ENCODE measurements around the gene SPAAR. TPM values are rescaled to one million over a fixed set of nuclear protein-coding genes. Genes with fewer than 3 reads are reported as not detected.

SPAAR gene
- total RNA-seq, 2 donors from 2014 or later, result 0.64 to 31.4 TPM

DNA sequence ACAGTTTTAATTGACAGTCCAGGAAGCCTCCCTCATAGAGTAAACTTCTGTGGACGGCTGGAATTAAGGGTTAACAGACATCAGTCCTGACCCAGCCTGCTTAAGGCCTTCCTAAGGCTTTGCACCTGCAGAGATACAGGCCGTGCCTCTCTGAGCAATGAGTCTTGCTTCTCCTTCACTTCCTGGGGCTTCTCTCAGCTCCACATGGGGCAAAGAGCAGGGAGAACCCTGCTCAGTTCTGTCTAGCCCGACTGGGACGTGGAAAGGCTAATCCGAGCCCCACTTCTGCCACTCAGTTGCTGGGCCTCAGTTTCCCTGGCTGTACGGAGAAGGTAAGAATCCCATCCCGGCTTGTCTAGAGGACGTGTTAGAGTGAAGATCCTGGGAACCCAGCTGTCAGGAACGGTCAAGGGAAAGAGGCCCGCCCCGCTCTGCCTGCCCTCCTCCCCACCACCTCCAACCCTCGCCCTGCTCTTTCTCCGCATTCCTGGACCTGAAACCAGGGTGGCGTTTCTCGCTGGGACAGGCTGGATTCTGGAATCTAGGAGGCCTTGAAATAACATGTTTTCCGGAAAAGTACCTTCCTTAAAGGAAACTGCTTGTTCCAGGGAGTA, 6.5 kb downstream of the SPAAR start:
- intact Hi-C loops (cut with DNase I), result no loop called here
- TF ChIP-seq, protein P1, sequence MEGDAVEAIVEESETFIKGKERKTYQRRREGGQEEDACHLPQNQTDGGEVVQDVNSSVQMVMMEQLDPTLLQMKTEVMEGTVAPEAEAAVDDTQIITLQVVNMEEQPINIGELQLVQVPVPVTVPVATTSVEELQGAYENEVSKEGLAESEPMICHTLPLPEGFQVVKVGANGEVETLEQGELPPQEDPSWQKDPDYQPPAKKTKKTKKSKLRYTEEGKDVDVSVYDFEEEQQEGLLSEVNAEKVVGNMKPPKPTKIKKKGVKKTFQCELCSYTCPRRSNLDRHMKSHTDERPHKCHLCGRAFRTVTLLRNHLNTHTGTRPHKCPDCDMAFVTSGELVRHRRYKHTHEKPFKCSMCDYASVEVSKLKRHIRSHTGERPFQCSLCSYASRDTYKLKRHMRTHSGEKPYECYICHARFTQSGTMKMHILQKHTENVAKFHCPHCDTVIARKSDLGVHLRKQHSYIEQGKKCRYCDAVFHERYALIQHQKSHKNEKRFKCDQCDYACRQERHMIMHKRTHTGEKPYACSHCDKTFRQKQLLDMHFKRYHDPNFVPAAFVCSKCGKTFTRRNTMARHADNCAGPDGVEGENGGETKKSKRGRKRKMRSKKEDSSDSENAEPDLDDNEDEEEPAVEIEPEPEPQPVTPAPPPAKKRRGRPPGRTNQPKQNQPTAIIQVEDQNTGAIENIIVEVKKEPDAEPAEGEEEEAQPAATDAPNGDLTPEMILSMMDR (IDR thresholded peaks at IDR 0.05), result no peak
- TF ChIP-seq POLR2A (IDR thresholded peaks at IDR 0.05) (no peak), POLR2AphosphoS5 (IDR thresholded peaks at IDR 0.05) (no peak)
- no peaks in the 10 kb centered on the region for H3K9me3 ChIP-seq

DNA sequence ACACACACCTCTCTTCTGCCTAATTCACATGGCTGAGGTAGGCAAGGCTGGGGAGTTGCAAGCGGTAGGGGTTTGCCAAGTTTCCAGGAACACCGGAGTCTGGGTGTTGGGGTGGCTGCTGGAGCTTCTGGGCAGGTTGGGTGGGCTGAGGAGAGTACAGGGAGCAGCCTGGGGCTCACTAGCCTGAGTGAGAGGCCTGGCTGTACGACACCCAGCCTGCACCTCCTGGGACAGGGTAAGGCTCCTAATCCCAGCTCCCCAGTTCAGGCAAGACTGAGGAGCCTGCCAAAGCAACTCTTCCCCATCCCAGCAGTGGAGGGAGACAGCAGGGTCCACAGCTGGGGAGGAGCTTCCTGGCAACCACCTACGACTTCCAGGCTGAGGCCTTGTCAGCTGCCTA, 8.0 kb downstream of the SPAAR start:
- Histone ChIP-seq H3K9me3 (no peaks in the 10 kb centered on the region), H3K27ac (no peak overlapping the region), H3K4me1 (replicated peaks) (peaks cover 15% of the 10 kb centered on the region), H3K4me3 (no peak overlapping the region), H3K36me3 (no peaks in the 10 kb centered on the region), H3K27me3 (replicated peaks; ENCODE audit: insufficient read depth) (no peaks in the 10 kb centered on the region)
- TF ChIP-seq POLR2AphosphoS5 (IDR thresholded peaks at IDR 0.05) (no peak), POLR2A (IDR thresholded peaks at IDR 0.05) (no peak)
- TF ChIP-seq, protein P1 (IDR thresholded peaks at IDR 0.05), result no peak
- DNase-seq (ENCODE audit: low spot score), result no peak
- intact Hi-C loops (cut with DNase I), result no loop called here
- 89% methylated on average over 4 of the region's 4 CpGs for WGBS

More for the DNA sequence above, 6.5 kb downstream of the SPAAR start:
- Histone ChIP-seq H3K36me3 (no peaks in the 10 kb centered on the region), H3K27me3 (replicated peaks; ENCODE audit: insufficient read depth) (no peaks in the 10 kb centered on the region), H3K4me3 (no peak overlapping the region), H3K27ac (no peak overlapping the region), H3K4me1 (replicated peaks) (peaks cover 13% of the 10 kb centered on the region)
- DNase-seq (ENCODE audit: low spot score), result no peak
- 92% methylated on average over 16 of the region's 16 CpGs for WGBS

DNA sequence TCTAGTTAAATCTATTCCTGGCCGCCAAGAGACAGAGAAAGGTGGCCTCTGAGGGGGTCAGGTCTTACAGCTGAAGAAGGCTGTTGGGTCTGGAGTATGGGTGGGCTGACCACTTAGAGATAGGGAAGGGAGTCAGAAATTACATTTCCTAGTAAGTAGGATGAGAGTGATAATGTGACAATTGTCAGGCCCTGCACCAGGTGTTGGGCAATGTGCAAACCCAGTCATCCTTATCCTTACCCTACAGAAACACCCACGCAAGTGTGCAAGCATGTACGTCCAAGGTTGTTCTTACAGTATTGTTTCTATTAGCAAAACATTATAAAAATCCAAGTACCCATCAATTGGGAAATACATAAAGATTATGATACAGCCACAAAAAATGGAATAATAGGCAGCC, 9.5 kb downstream of the SPAAR start:
- WGBS, result 84% methylated on average over 3 of the region's 3 CpGs
- Histone ChIP-seq H3K27ac (peak overlapping the region; percentile 72 to 86), H3K4me3 (no peak overlapping the region), H3K27me3 (replicated peaks; ENCODE audit: insufficient read depth) (no peaks in the 10 kb centered on the region), H3K36me3 (no peaks in the 10 kb centered on the region), H3K4me1 (replicated peaks) (peaks cover 15% of the 10 kb centered on the region), H3K9me3 (no peaks in the 10 kb centered on the region)
- DNase-seq (ENCODE audit: low spot score), result no peak
- TF ChIP-seq POLR2AphosphoS5 (IDR thresholded peaks at IDR 0.05), result no peak
- TF ChIP-seq, protein P1 (IDR thresholded peaks at IDR 0.05), result no peak
- TF ChIP-seq POLR2A (IDR thresholded peaks at IDR 0.05), result no peak
- intact Hi-C loops (cut with DNase I), result no loop called here

DNA sequence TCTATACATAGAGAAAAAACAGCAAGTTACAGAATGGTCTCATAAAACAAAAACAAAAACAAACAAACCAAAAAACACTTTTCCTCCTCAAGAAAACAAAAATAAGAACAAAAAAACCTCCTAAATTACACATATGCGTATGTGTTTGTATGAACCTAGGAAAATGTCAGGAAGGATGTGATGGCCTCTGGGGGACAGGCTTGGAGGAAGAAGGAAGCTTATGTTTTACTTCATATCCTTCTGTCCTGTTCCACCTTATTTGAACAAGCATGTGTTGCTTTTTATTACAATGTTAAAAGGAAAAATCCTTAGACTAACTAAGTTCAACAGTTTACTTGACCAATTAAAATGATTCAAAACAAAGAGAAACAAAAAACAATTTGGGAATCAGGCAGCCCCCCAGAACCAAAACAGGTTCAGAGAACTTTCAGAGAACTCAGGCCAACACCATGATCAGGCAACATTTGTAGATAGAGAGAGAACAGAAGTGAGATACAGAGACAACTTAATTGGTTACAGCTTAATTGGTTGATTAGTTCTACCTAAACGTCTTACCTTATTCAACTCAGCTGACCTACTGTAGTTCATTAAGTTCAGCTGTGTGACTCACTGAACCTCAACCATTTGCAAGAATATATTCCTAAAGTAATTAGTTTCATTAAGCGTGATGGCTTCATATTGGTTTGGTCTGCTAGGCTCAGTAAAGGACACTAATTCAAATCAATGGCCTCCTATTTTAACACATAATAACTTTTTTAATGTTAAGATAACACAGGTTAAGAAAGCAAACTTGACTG, 10.1 kb downstream of the SPAAR start:
- Histone ChIP-seq H3K36me3 (no peaks in the 10 kb centered on the region), H3K27me3 (replicated peaks; ENCODE audit: insufficient read depth) (no peaks in the 10 kb centered on the region), H3K4me1 (replicated peaks) (peaks cover 15% of the 10 kb centered on the region), H3K27ac (peak overlapping the region; percentile 72 to 86), H3K4me3 (no peak overlapping the region), H3K9me3 (no peaks in the 10 kb centered on the region)
- no peak for DNase-seq (ENCODE audit: low spot score)
- intact Hi-C loops (cut with DNase I), result no loop called here
- TF ChIP-seq, protein P1 (IDR thresholded peaks at IDR 0.05), result no peak
- no peak for TF ChIP-seq POLR2A (IDR thresholded peaks at IDR 0.05)
- TF ChIP-seq POLR2AphosphoS5 (IDR thresholded peaks at IDR 0.05), result peak; percentile 58
- 56% methylated on average over 3 of the region's 3 CpGs for WGBS

Measured in prostate gland (tissue), 2 donors.